Keratinocyte (primary cell): ENCODE results near the gene LYRM2. TPM values are rescaled to one million over a fixed set of nuclear protein-coding genes. Genes with fewer than 3 reads are reported as not detected.

ENCODE experiments used
- DNase-seq: peaks from one replicate; pipeline ENCODE4 v3.0.0-alpha.2; 2011; ENCODE audit warnings: low read depth, missing footprints, low spot score
- FAIRE-seq: peaks from 2 replicates; lab custom pipeline; 2011; peaks lifted over from hg19 to GRCh38; lab: Jason Lieb, UNC
- H2AFZ ChIP-seq: 2 replicates; pipeline ENCODE4 v1.6.0; 2012; ENCODE audit warnings: low read length, control low read depth, inconsistent platforms; ENCODE audit not compliant: control insufficient read depth
- H3K27ac ChIP-seq: 2 replicates; pipeline ENCODE4 v1.5.1; 2011; ENCODE audit warnings: low read length; ENCODE audit not compliant: control insufficient read depth, insufficient read depth
- H3K27me3 ChIP-seq: 3 replicates; pipeline ENCODE4 v1.6.0; 2011; ENCODE audit warnings: low read length; ENCODE audit not compliant: control insufficient read depth, insufficient read depth; ENCODE audit errors: extremely low read depth
- H3K36me3 ChIP-seq, 2 experiments: 2 replicates in 1 of 2; 3 replicates in 1 of 2; pipeline ENCODE4 v1.5.1; 2011; ENCODE audit warnings: low read length in 2 of 2, mild to moderate bottlenecking in 1 of 2; ENCODE audit not compliant: control insufficient read depth in 2 of 2, insufficient read depth in 2 of 2; ENCODE audit errors: extremely low read depth in 1 of 2
- H3K4me1 ChIP-seq: 3 replicates; pipeline ENCODE4 v1.5.1; 2011; ENCODE audit warnings: low read length; ENCODE audit not compliant: control insufficient read depth, insufficient read depth; ENCODE audit errors: extremely low read depth
- H3K4me2 ChIP-seq: 3 replicates; pipeline ENCODE4 v1.6.0; 2011; ENCODE audit warnings: low read depth, low read length; ENCODE audit not compliant: control insufficient read depth, insufficient read depth; ENCODE audit errors: extremely low read depth
- H3K4me3 ChIP-seq, 3 experiments: fragments of 200-600 bp in 1 of 3; sonication (generic) in 1 of 3; 2 replicates in 2 of 3; 3 replicates in 1 of 3; pipeline ENCODE4 v1.5.1; 2011 to 2016; ENCODE audit warnings: low read length in 3 of 3, mild to moderate bottlenecking in 3 of 3, control low read depth in 2 of 3, inconsistent platforms in 1 of 3, low read depth in 1 of 3, mixed read lengths in 1 of 3, mixed run types in 1 of 3, moderate library complexity in 1 of 3; ENCODE audit not compliant: control insufficient read depth in 2 of 3, insufficient read depth in 2 of 3; ENCODE audit errors: extremely low read depth in 1 of 3
- H3K79me2 ChIP-seq: 2 replicates; pipeline ENCODE4 v1.6.0; 2012; ENCODE audit warnings: low read length; ENCODE audit not compliant: control insufficient read depth, insufficient read depth
- H3K9ac ChIP-seq: 3 replicates; pipeline ENCODE4 v1.6.0; 2011; ENCODE audit warnings: low read length; ENCODE audit not compliant: control insufficient read depth, insufficient read depth; ENCODE audit errors: extremely low read depth
- H3K9me1 ChIP-seq: 3 replicates; pipeline ENCODE4 v1.6.0; 2011; ENCODE audit warnings: low read length; ENCODE audit not compliant: control insufficient read depth, insufficient read depth; ENCODE audit errors: extremely low read depth
- H3K9me3 ChIP-seq: 2 replicates; pipeline ENCODE4 v1.5.1; 2012; ENCODE audit warnings: low read depth, low read length; ENCODE audit not compliant: control insufficient read depth
- H4K20me1 ChIP-seq: 3 replicates; pipeline ENCODE4 v1.6.0; 2011; ENCODE audit warnings: low read length; ENCODE audit not compliant: control insufficient read depth, insufficient read depth; ENCODE audit errors: extremely low read depth
- CTCF ChIP-seq, 3 experiments: IDR thresholded peaks in 1 of 3; conservative IDR thresholded peaks in 1 of 3; optimal IDR thresholded peaks in 1 of 3; 2 replicates in 2 of 3; 3 replicates in 1 of 3; pipeline versions ENCODE3 to v1.5.1; 2011; ENCODE audit warnings: low read length in 3 of 3, mild to moderate bottlenecking in 3 of 3, moderate library complexity in 2 of 3, control low read depth in 1 of 3, inconsistent platforms in 1 of 3; ENCODE audit not compliant: insufficient read depth in 2 of 3; ENCODE audit errors: extremely low read depth in 1 of 3
- EZH2 ChIP-seq: IDR thresholded peaks from one replicate; pipeline ENCODE4 v1.6.1; 2012; ENCODE audit warnings: inconsistent platforms, mild to moderate bottlenecking, low read length, moderate library complexity
- dilution Hi-C: fragments of 300-500 bp; cut with MboI; formaldehyde crosslinking; loops from one replicate; pipeline ENCODE4 v1.7.0; 2020; ENCODE audit warnings: low sequenced_read_pairs; ENCODE audit not compliant: extremely low pct_ligation_motif_present
- polyA plus RNA-seq, 5 experiments: library from polyadenylated mRNA; depleted of rRNA in 3 of 5; stranded (reverse) in 3 of 5; stranded (forward) in 1 of 5; unstranded in 1 of 5; fragments of >200 nt; gene quantifications; 1 replicate in 1 of 5; 2 replicates in 3 of 5; 3 replicates in 1 of 5; pipeline versions ENCODE4 v1.2.1 to v1.2.3, GENCODE V29; 2011 to 2012; ENCODE audit warnings: missing spikeins in 2 of 5, low read depth in 1 of 5, low replicate concordance in 1 of 5

LYRM2 gene
- polyA plus RNA-seq, 1 donor (not counting 4 experiments of a cell fraction or from before 2014, with no cell fraction given): 43.0 TPM

DNA sequence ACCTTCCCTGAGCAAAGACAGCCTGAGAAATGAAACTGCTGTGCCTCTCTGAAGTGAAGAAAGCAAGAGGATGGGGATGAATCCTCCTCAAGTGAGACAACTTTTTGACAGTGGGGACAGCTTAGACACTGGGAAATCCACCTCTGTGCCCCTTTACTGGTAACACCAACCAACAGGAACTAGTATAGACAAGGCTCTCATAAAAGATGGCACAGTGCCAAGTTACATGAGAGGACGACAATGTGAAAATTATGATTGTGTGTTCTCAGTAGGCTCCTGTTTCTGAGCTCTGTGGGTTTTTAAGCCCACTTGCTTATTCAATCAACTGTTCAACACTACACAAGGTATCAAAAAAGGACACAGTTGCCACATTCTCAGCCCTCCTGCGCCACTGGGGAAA is 41.6 kb upstream of the LYRM2 start:
- Histone ChIP-seq H3K27ac (no peak overlapping the region), H3K27me3 (no peaks in the 10 kb centered on the region), H3K4me1 (no peaks in the 10 kb centered on the region), H3K79me2 (no peaks in the 10 kb centered on the region), H3K4me3 (no peak overlapping the region), H3K4me2 (no peak overlapping the region), H3K9ac (no peak overlapping the region), H3K9me3 (no peaks in the 10 kb centered on the region), H2AFZ (no peak overlapping the region), H3K9me1 (no peaks in the 10 kb centered on the region), H4K20me1 (no peaks in the 10 kb centered on the region), H3K36me3 (peaks cover 37 to 55% of the 10 kb centered on the region in 2 experiments)
- no peak for TF ChIP-seq EZH2
- no peak for TF ChIP-seq CTCF (optimal IDR thresholded peaks at IDR 0.05 in 1 of 3, IDR thresholded peaks at IDR 0.05 in 1 of 3, conservative IDR thresholded peaks at IDR 0.05 in 1 of 3; ENCODE audit: extremely low read depth in 1 of 3, insufficient read depth in 2 of 3, low read length in 3 of 3)
- FAIRE-seq: no peak
- dilution Hi-C loops: no loop called here
- DNase-seq: no peak

- no peak for DNase-seq
- FAIRE-seq: no peak
- H3K9me3 ChIP-seq: no peaks in the 10 kb centered on the region
- no peak overlapping the region for H3K9ac ChIP-seq
- no peak overlapping the region for H3K27ac ChIP-seq
- H3K4me2 ChIP-seq: no peak overlapping the region
- H3K27me3 ChIP-seq: no peaks in the 10 kb centered on the region
- no peak overlapping the region for H2AFZ ChIP-seq
- dilution Hi-C loops: no loop called here
- H3K4me1 ChIP-seq: no peaks in the 10 kb centered on the region
- no peaks in the 10 kb centered on the region for H3K79me2 ChIP-seq
- H3K36me3 ChIP-seq: peaks cover 36 to 56% of the 10 kb centered on the region in 2 experiments
- H3K9me1 ChIP-seq: no peaks in the 10 kb centered on the region
- H4K20me1 ChIP-seq: no peaks in the 10 kb centered on the region
- no peak for TF ChIP-seq CTCF (optimal IDR thresholded peaks at IDR 0.05 in 1 of 3, IDR thresholded peaks at IDR 0.05 in 1 of 3, conservative IDR thresholded peaks at IDR 0.05 in 1 of 3; ENCODE audit: extremely low read depth in 1 of 3, insufficient read depth in 2 of 3, low read length in 3 of 3)
- TF ChIP-seq EZH2: no peak
- H3K4me3 ChIP-seq: no peak overlapping the region
Observed at GRCh38 chr6:89679215-89680120, 40.9 kb upstream of the LYRM2 start.
